Upper lobe of right lung (tissue), 1 donor: Measurements from ENCODE around the gene CCDC40. TPM values are rescaled to one million over a fixed set of nuclear protein-coding genes. Genes with fewer than 3 reads are reported as not detected.

Experiments
- ATAC-seq: fragments of 200-7000 bp; cut with Tn5 transposase; one replicate; pipeline ENCODE4 v1.9.1; 2020; ENCODE audit warnings: mild to moderate bottlenecking, moderate library complexity
- DNase-seq: peaks from one replicate; pipeline ENCODE4 v3.0.0-alpha.2; 2020
- H3K27ac ChIP-seq: fragments of 200-600 bp; one replicate; pipeline ENCODE4 v1.8.0; 2022
- H3K27me3 ChIP-seq: fragments of 200-600 bp; one replicate; pipeline ENCODE4 v1.8.0; 2022; ENCODE audit warnings: mild to moderate bottlenecking
- H3K36me3 ChIP-seq: fragments of 200-600 bp; one replicate; pipeline ENCODE4 v1.8.0; 2022
- H3K4me1 ChIP-seq: fragments of 200-600 bp; one replicate; pipeline ENCODE4 v1.8.0; 2022
- H3K4me3 ChIP-seq: fragments of 200-600 bp; one replicate; pipeline ENCODE4 v1.8.0; 2022; ENCODE audit warnings: mild to moderate bottlenecking
- H3K9me3 ChIP-seq: fragments of 200-600 bp; one replicate; pipeline ENCODE4 v1.8.0; 2022
- CTCF ChIP-seq: fragments of 200-600 bp; IDR thresholded peaks from one replicate; pipeline ENCODE4 v1.8.0; 2022; ENCODE audit warnings: antibody characterized with exemption
- intact Hi-C: fragments of 100-400 bp; cut with DNase I; formaldehyde crosslinking; loops from one replicate; pipeline ENCODE4 v1.11.0; 2022
- total RNA-seq: library from RNA; stranded (reverse); fragmentation: NEBNext Ultra II Directional; extraction: Animal tissue kit (Norgen Biotek cat#: 25700); gene quantifications from one replicate; pipeline ENCODE4 v1.2.1, GENCODE V29; 2021
- donor health status: DM: no; HTN: yes; CAD: no; lungs with severe emphysema.

The CCDC40 gene
- total RNA-seq, 1 donor from 2014 or later = 3.5 TPM

GRCh38 chr17:80065478-80066170 lies 29.2 kb downstream of the CCDC40 start:
- ATAC-seq (no peak), DNase-seq (no peak)
- Histone ChIP-seq H3K36me3 (no peaks in the 10 kb centered on the region), H3K27me3 (no peaks in the 10 kb centered on the region), H3K4me3 (no peak overlapping the region), H3K4me1 (peaks cover 29% of the 10 kb centered on the region), H3K9me3 (no peaks in the 10 kb centered on the region), H3K27ac (no peak overlapping the region)
- intact Hi-C loops = no loop called here
- TF ChIP-seq CTCF = no peak

- intact Hi-C loops = no loop called here
- ATAC-seq (no peak), DNase-seq (no peak)
- Histone ChIP-seq H3K27ac (no peak overlapping the region), H3K4me3 (no peak overlapping the region), H3K9me3 (no peaks in the 10 kb centered on the region), H3K4me1 (peaks cover 34% of the 10 kb centered on the region), H3K27me3 (no peaks in the 10 kb centered on the region), H3K36me3 (no peaks in the 10 kb centered on the region)
- no peak for TF ChIP-seq CTCF
These were observed 31.0 kb downstream of the CCDC40 start for GRCh38 chr17:80067393-80067986.

- Histone ChIP-seq H3K4me1 (peaks cover 34% of the 10 kb centered on the region), H3K27me3 (no peaks in the 10 kb centered on the region), H3K4me3 (no peak overlapping the region), H3K27ac (peak overlapping the region; percentile 94), H3K9me3 (no peaks in the 10 kb centered on the region), H3K36me3 (no peaks in the 10 kb centered on the region)
- DNase-seq (no peak), ATAC-seq (peak; percentile 31)
- TF ChIP-seq CTCF = no peak
- intact Hi-C loops = no loop called here
These were observed 32.1 kb downstream of the CCDC40 start for GRCh38 chr17:80068301-80069222.

GRCh38 chr17:80070375-80071115 lies 34.1 kb downstream of the CCDC40 start:
- Histone ChIP-seq H3K9me3 (no peaks in the 10 kb centered on the region), H3K36me3 (no peaks in the 10 kb centered on the region), H3K4me1 (peaks cover 29% of the 10 kb centered on the region), H3K4me3 (peak overlapping the region; percentile 50), H3K27me3 (no peaks in the 10 kb centered on the region), H3K27ac (peak overlapping the region; percentile 94)
- intact Hi-C loops = no loop called here
- ATAC-seq = peak; percentile 35
- DNase-seq = no peak
- TF ChIP-seq CTCF = no peak

- intact Hi-C loops = no loop called here
- no peak for TF ChIP-seq CTCF
- H3K4me3 ChIP-seq = peak overlapping the region; percentile 50
- peak overlapping the region; percentile 94 for H3K27ac ChIP-seq
- peaks cover 29% of the 10 kb centered on the region for H3K4me1 ChIP-seq
- DNase-seq (no peak), ATAC-seq (peak; percentile 59)
- no peaks in the 10 kb centered on the region for H3K9me3 ChIP-seq
- H3K27me3 ChIP-seq = no peaks in the 10 kb centered on the region
- no peaks in the 10 kb centered on the region for H3K36me3 ChIP-seq
These were observed 34.8 kb downstream of the CCDC40 start for GRCh38 chr17:80071116-80071841.
